Fibroblast of villous mesenchyme (primary cell): ENCODE measurements around the gene LRRC71. TPM values are rescaled to one million over a fixed set of nuclear protein-coding genes. Genes with fewer than 3 reads are reported as not detected.

Experiments used
- DNase-seq: peaks from one replicate; pipeline ENCODE4 v3.0.0-alpha.2; 2010; ENCODE audit warnings: low read depth
- H3K4me3 ChIP-seq: 2 replicates; pipeline ENCODE4 v1.5.1; 2011; ENCODE audit warnings: low read depth, mild to moderate bottlenecking, low read length
- CTCF ChIP-seq: IDR thresholded peaks from 2 replicates; pipeline ENCODE4 v1.5.1; 2012; ENCODE audit warnings: low read depth, mild to moderate bottlenecking, low read length; ENCODE audit not compliant: insufficient read depth
- total RNA-seq: library from RNA; depleted of rRNA; stranded (reverse); fragments of >200 nt; gene quantifications from 2 replicates; pipeline ENCODE4 v1.2.3, GENCODE V29; 2012

LRRC71 gene
- total RNA-seq, 1 donor: not detected

GRCh38 chr1:156877433-156878170 lies 42.8 kb upstream of the LRRC71 start:
- TF ChIP-seq CTCF: no peak
- DNase-seq: no peak
- H3K4me3 ChIP-seq: no peak overlapping the region

- TF ChIP-seq CTCF: no peak
- no peak overlapping the region for H3K4me3 ChIP-seq
- no peak for DNase-seq
These were observed 40.6 kb upstream of the LRRC71 start for GRCh38 chr1:156879876-156880275.

- TF ChIP-seq CTCF: no peak
- no peak overlapping the region for H3K4me3 ChIP-seq
- DNase-seq: no peak
These were observed 40.0 kb upstream of the LRRC71 start for GRCh38 chr1:156880473-156880872.

GRCh38 chr1:156881101-156881500 lies 39.3 kb upstream of the LRRC71 start:
- TF ChIP-seq CTCF: no peak
- no peak overlapping the region for H3K4me3 ChIP-seq
- DNase-seq: no peak

GRCh38 chr1:156881663-156882062 lies 38.8 kb upstream of the LRRC71 start:
- no peak for DNase-seq
- no peak overlapping the region for H3K4me3 ChIP-seq
- no peak for TF ChIP-seq CTCF

- no peak overlapping the region for H3K4me3 ChIP-seq
- DNase-seq: no peak
- TF ChIP-seq CTCF: no peak
These were observed 37.9 kb upstream of the LRRC71 start for GRCh38 chr1:156882543-156882942.

- no peak for DNase-seq
- H3K4me3 ChIP-seq: no peak overlapping the region
- TF ChIP-seq CTCF: no peak
These were observed 36.5 kb upstream of the LRRC71 start for GRCh38 chr1:156883919-156884318.
